NCI-H69 (cell line): ENCODE measurements around the gene EXD3.
"Not testable (repeated sequence)": the region's sequence is repeated elsewhere in the genome, so short reads cannot be mapped to it uniquely, and the experiment has no call there.

Source experiments
- DNase-seq: peaks from one replicate; lab custom pipeline; 2025; lab: John Stamatoyannopoulos, UW

Gene EXD3

GRCh38 chr9:137379761-137380161, 43.2 kb downstream of the EXD3 start:
- DNase-seq, result no peak

GRCh38 chr9:137378688-137379410, 44.1 kb downstream of the EXD3 start:
- DNase-seq, result not testable (repeated sequence)

GRCh38 chr9:137376386-137376785, 46.6 kb downstream of the EXD3 start:
- DNase-seq, result no peak

GRCh38 chr9:137375321-137376058, 47.5 kb downstream of the EXD3 start:
- DNase-seq, result no peak

- no peak for DNase-seq
These were observed 48.7 kb downstream of the EXD3 start for GRCh38 chr9:137374131-137374845.

GRCh38 chr9:137373611-137373980, 49.4 kb downstream of the EXD3 start:
- DNase-seq, result no peak

- no peak for DNase-seq
These were observed 50.0 kb downstream of the EXD3 start for GRCh38 chr9:137372693-137373610.

- no peak for DNase-seq
These were observed 50.9 kb downstream of the EXD3 start for GRCh38 chr9:137371946-137372651.

GRCh38 chr9:137371521-137371941, 51.4 kb downstream of the EXD3 start:
- no peak for DNase-seq

GRCh38 chr9:137370865-137371520, 52.0 kb downstream of the EXD3 start:
- DNase-seq, result no peak

- no peak for DNase-seq
These were observed 52.8 kb downstream of the EXD3 start for GRCh38 chr9:137369911-137370764.

GRCh38 chr9:137369061-137369787, 53.7 kb downstream of the EXD3 start:
- no peak for DNase-seq

- no peak for DNase-seq
These were observed 54.4 kb downstream of the EXD3 start for GRCh38 chr9:137368431-137369035.

GRCh38 chr9:137367506-137368430, 55.2 kb downstream of the EXD3 start:
- no peak for DNase-seq

GRCh38 chr9:137366891-137367381, 56.0 kb downstream of the EXD3 start:
- DNase-seq, result no peak

- DNase-seq, result no peak
These were observed 56.5 kb downstream of the EXD3 start for GRCh38 chr9:137366445-137366810.
